HL-60/S4 treated with retinoic acid at 250 ng/mL for 4 days and 3 days (cell line): Measurements from ENCODE around the gene GSTK1.
"Not testable (repeated sequence)": the region's sequence is repeated elsewhere in the genome, so short reads cannot be mapped to it uniquely, and the experiment has no call there.

Experiments used
- in situ Hi-C: fragments of 300-500 bp; cut with MboI; formaldehyde crosslinking; loops from 2 replicates; pipeline ENCODE4 v1.7.0; 2022; ENCODE audit warnings: low sequenced_read_pairs

The GSTK1 gene

DNA sequence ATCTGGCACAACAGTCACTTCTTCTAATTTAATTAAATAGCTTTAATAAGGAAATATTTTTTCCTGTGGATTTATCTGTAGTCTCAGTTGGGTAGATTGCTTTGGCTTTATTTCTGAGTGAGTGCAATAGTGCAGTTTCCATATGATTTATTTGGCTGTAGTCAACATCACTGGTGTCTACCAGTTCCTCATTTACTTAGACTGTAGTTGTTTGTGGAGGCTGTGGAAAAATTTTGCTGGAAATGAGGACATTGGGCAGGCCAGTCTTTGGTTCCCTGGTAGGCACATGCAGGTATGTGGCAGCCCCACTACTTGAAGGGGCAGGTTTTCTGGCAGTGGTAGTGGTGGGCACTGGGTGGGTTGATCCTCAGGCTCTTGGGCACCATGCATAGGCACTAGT lies 25.9 kb upstream of the GSTK1 start:
- in situ Hi-C loops: no loop called here

DNA sequence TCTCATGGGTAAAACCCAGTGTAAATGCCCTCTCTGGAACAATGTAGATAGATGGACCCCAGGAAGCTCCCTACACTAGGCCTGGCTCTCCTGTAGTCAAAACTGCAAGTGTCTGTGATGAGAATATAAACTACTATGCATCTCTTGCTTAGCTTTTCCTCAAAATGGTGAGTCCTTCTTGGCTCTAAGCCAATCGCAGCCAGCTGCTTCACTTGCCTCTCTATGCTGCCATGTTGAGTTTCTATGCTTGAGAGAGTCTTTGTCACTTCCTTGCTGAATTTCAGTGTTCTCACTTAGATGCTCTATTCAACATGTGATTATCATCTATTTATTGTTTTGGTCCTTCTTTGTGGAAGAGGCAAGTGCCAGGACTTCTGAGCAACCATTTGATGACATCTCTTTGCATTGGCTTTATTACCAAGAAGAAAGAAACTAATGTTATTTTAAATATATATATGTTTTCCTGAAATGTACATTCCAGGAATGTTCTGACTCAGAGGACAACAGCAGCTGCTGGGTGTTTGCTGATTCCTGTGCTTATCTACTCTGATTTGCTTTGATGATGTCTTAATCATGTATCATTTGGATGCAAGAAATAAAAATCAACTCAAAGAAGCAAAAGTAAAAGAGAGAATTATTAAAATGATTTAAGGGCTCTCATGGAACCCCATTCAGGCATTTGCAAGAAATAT lies 24.8 kb upstream of the GSTK1 start:
- in situ Hi-C loops: no loop called here

DNA sequence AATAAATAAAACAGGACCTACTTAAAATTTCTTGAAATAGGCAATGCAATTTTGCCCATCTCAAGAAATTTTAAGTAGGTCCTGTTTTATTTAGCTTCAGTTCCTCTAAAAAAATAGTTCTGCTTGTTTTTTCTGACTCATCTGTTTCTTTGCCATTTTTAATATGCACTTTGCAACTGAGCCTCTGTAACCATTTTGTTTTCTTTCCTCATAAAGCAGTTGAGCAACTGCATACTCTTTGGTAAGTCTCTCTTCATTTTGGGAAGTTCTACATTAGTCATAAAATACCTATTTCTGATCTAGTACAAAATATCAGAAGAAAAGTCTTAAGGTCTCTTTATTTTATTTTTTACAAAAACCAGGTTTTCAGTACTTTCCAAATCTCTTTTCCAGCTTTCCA lies 23.4 kb upstream of the GSTK1 start:
- in situ Hi-C loops: no loop called here

DNA sequence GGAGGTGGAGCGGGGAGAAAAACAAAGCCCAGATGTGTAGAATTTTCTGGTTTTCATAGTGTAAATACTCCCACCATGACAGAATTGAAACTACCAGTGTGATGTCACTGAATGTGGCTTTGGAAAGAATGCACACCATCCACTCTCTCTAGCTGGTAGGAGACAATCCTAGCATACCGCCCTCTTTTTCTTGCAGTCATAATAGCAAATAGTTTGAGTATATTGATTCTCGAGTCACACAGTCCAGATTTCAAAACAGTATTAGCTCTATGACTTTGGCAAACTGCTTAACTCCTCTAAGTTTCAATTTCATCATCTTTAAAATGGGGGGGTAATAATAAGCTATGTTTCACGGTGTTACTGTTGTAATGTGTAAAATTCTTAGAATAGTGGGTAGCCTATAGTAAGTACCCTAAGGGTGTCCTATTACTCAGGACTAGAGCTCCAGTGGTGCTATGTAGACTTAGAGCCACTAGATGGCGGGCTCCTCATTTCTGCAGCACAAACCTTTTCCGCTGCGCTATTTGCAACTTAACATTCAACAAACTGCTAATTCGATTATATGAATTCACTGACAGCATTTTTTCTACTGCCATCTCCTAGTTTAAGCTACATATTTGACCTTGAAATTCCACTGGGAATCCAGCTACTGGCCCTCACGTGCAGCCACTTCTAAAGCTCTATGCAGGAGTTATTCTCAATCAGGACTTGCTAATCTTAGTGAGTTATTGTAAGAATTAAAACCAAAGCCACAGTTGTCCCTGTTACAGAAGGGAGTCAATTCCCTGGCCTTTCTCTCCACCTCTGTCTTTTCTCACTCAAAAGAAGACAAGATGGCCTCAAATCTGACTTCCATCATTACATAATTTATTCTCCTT lies 22.7 kb upstream of the GSTK1 start:
- in situ Hi-C loops: no loop called here

DNA sequence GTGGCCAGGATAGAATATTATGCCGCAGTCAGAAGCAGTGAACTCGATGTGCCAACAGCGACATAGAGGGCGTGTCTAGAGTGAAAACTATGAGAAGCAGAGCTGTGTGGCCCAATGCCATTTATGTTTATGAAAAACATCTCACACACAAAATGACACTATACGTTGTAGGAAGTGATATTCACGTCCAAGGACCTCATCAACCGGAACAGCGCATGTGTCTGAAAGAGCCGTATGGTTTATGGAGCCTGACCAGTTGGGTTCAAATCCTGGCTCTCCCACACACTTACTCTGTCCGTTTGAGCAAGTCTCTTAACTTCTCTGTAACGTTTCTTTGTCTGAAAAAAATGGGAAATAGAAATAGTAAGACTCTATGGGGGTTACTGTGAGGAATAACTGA lies 20.9 kb upstream of the GSTK1 start:
- in situ Hi-C loops: no loop called here

DNA sequence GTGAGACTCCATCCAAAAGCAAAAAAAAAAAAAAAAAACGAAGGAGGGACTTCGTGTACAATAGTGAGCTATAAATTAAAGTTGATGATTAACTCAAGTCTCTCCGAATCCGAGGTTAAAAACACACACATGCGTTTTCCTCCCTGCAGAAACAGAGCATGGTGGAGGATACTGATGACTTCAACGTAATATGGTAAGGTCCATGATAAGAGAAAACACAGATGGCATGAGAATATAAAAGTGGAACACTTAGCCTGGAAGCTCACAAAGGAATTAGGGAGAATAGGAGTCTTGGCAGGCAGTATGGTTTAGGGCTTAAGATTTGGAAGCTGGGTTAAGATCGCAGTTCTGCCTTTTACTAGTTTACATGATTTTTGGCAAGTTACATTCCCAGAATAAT lies 20.1 kb upstream of the GSTK1 start:
- in situ Hi-C loops: no loop called here

DNA sequence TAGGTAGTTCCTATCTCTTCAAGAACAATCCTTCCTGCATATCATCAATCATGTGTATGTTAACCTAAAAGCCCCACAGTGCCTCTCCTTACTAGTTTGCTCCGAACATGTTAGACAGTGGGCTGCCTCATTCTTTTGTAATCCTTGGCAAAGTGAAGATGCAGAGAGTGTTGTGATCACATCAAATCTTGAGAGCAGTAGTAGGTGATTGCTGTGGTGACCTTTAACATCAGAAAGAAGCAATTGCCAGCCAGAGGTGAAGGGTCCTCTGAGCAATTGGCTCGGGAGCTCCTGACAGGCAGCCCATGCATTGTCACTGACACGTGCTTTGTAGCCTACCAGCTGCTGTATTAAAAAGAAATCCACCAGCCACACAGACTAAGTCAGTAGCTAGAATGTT lies 19.6 kb upstream of the GSTK1 start:
- in situ Hi-C loops: no loop called here

DNA sequence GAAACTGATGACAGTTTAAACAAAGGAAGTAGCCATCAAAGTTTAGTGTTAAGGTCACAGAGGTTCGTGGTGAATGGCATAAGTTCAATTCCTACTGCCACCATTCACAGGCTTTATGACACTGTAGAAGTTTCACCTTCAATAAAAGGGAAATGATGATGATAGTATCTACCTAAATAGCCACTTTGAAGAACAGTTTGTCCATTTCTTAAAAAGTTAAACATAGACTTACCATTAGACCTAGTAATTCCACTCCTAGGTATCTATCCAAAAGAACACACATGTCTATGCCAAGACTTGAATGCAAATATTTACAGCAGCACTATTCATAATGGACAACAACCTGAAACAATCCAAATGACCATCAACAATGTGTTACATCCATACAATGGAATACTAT lies 18.9 kb upstream of the GSTK1 start:
- in situ Hi-C loops: no loop called here

DNA sequence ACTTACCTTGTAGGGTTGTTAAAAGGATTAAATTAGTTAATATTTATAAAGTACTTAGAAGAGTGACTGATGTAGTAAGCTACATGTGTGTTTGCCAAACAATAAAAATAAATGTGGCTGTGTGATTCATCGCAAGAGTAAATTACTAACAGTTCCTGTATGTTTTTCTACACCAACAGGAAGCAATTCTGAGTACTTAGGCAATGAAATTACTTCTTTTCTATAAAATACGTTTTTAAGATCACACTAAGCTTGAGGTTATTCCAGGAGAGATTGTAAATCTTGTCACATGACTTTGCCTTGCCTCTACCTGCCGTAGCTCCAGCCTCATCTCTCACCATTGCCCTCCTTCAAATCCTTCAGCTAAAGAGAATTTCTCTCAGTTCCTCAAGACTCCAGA lies 18.1 kb upstream of the GSTK1 start:
- in situ Hi-C loops: no loop called here

DNA sequence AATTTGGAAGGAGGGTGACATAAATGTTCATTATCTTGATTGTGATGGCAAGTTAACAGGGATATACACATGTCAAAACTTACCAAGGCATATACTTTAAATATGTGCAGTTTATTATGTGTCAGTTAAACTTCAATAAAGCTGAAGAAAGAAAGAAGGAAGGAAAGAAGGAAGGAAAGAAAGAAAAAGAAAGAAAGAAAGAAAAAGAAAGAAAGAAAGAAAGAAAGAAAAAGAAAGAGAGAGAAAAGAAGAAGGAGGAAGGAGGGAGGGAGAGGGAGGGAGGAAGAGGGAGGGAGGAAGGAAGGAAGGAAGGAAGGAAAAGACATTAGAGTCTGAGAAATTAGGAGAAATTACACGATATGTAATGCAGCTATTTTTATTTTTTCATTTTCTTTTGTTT lies 15.9 kb upstream of the GSTK1 start:
- in situ Hi-C loops: no loop called here

DNA sequence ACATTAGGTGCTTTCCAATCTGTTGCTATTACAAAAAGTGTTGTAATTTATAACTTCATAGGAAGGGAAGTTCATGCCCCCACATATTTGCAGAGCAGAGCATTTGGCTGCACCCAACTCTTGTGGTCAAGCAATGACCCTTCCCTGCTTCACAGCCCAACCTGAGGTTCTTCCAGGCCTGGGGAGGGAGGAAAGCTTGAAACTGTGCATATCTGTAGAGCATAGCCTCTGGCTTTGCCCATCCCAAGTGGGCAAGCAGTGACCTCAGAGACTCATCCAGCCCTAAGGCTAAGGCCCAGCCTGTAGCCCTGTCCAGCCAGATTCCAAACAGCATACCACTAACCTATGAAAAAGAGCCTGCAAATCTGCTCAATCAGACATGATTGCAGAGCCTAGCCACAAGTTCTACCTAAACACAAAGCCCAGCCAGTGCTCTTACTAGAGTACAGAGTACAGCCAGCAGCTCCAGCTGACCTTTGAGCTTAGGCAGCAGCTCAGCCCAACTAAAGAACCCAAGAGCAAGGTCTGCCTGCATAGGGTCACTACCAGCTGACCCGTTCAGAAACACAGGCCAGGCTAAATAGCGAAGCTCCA lies 14.4 kb upstream of the GSTK1 start:
- in situ Hi-C loops: no loop called here

DNA sequence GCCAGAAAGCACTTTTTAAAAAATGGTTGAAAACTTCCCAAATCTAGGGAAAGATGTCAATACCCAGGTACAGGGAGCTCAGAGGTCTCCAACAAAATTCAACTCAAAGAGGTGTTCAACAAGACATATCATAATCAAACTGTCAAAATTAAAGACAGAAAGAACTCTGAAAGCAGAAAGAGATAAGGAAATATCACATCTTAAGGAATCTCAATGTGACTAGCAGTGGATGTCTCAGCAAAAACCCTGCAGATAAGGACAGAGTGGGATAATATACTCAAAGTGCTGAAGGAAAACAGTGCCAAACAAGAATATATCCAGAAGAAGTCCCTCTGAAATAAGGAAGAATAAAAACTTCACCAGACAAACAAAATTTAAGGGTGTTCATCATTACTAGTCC lies 13.0 kb upstream of the GSTK1 start:
- in situ Hi-C loops: no loop called here

DNA sequence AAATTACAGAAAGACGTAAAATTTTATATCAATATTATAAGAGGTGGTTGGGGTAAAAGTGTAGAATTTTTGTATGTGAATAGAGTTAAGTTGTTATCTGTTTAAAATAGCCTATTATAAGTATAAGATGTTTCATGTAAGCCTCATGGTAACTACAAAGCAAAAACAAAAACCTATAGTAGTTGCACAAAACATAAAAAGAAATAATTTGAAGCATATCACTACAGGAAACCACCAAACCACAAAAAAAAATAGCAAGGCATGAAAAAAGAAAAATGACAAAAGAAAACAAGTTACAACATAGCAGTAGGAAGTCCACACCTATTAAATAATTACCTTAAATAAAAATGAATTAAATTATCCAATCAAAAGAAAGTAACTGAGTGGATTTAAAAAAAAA lies 12.4 kb upstream of the GSTK1 start:
- in situ Hi-C loops: no loop called here

DNA sequence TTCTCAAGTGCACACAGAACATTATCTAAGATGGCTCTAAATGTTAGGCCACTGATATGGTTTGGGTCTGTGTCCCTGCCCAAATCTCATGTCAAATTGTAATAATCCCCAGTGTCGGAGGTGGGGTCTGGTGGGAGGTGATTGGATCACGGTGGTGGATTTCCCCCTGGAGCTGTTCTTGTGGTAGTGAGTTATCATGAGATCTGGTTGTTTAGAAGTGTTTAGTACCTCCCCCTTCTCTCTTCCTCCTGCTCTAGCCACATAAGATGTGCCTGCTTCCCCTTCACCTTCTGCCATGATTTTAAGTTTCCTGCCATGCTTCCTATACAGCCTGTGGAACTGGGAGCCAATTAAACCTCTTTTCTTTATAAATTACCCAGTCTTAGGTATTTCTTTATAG lies 11.2 kb upstream of the GSTK1 start:
- in situ Hi-C loops: no loop called here

DNA sequence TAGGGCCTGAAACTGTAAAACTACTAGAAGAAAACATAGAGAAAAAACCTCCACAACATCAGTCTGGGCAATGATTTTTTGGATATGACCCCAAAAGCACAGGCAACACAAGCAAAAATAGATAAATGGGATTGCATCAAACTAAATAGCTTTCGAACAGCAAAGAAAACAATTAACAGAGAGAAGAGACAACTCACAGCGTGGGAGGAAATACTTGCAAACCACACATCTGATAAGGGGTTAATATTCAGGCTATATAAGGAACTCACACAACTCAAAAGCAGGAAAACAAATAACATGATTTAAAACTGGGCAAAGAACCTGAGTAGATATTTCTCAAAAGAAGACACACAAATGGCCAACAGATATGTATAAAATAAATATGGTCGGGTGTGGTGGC lies 7.7 kb upstream of the GSTK1 start:
- in situ Hi-C loops: no loop called here

DNA sequence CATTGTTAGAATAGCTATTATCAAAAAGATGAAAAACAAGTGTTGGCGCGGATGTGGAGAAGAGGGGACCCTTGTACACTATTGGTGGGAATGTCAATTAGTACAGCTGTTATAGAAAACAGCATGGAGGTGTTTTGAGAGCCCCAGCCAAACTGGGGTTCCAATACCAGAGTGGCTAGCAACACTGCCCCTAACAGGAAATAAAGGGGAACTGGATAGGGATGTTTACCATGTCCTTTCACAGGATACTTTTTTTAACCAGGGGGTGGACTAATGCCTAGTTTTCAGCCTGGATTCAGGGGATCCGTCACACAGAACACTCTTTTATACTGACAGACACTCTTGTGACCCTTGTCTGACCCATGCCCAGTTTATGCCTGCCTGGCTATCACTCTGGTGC lies 6.9 kb upstream of the GSTK1 start:
- in situ Hi-C loops: no loop called here

DNA sequence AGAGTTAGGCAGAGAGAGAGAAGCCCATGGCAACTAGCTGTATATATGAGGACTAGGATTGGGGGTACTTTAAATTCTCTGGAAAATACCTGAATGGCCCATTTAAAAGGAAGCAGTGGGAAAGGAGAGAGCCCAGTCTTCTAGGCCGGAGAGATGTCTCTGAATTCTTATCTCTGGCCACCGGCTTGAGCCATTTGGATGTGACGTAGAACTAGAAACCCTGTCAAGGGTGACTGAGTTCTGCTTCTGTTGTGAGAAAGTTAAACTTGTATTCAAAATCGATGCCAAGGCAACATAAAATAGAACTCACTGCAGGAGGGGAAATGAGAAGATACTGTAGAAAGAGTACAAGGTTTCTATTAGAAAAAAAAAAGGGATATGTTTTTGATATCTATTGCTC lies 6.3 kb upstream of the GSTK1 start:
- in situ Hi-C loops: no loop called here

DNA sequence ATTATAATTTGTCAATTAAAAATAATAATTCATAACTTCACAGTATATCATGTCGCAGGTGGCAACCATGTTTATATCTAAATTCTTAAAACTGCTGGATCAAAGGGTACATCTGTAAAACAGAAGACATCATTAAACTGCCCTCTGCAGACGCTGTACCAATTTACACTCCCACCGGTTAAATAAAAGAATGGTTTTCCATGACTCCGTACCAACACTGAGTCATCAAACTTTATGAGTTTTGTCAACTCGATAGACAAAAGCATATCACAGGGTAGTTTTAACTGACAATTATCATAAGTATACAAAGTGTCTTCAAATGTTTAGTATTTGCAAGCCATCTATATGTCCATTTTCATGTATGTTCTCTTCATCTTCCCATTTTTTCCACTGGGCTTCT lies 5.7 kb upstream of the GSTK1 start:
- in situ Hi-C loops: no loop called here

DNA sequence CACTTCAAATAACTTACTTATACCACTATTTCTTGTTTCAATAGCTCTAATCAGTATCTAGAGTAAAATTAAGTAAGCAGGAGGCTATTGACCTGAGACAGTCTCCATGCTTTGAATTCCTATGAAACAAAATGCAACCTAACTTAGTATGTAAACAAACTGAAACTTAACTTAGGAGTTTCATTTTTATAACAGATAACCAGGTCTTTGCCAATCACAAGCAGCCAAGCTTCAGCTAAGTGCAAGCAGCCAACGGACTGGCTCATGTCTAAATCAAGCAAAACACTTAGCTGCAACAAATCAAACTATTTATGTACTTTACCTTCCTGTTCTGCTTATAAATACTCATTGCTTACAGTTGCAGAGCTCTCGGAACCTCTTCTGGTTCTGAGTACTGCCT lies 4.4 kb upstream of the GSTK1 start:
- in situ Hi-C loops: no loop called here

DNA sequence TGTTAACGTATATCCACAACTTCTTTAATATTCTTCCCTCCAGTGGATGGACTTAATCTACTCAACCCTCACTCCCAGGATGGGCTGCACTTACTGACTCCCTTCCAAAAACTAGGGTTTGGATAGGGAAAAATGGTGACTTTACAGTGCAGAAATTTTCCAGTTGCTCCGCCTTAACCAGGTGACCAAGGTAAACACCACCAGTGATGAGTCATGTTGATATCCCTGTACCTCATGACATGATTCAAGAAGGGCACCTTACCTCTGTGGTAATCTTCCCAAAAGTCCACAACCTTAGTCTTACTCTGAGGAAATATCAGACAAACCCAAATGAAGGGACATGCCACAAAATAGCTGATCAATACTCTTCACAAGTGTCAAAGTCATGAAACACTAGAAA lies 3.5 kb upstream of the GSTK1 start:
- in situ Hi-C loops: no loop called here

DNA sequence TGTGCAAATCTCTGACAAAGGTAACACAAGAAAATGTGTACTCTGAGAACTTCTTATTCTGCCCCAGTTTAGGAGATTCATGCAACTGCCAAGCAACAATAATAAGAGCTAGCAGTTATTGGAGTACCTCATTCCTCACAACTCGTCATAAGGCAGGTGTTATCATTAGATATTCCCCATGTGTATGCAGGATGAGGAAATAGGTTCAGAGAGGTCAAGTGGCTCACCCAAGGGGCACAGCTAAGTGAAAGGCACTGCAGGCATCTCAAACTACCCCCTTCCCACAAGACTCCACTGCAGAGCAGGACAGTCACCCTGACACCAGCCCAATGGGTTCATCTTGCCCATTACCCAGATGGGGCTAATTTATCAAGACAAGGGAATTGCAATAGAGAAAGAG lies 1.3 kb upstream of the GSTK1 start:
- in situ Hi-C loops: no loop called here

DNA sequence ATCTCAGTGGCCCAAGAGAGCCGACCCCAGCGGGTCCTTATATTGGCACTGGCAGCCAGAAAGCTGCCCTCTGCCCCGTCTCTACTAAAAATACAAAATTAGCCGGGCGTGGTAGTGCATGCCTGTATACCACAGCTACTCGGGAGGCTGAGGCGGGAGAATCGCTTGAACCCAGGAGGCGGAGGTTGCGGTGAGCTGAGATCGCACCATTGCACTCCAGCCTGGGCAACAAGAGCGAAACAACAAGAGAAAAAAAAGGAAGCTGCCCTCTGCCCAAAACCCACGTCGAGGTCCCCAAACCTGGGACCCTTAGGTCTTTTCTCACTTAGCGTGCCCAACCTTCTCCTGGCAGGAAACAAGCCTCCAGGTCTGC lies 941 bp downstream of the GSTK1 start:
- in situ Hi-C loops: not testable (repeated sequence)
